ENCODE data around the gene FOXF2. TPM values are rescaled to one million over a fixed set of nuclear protein-coding genes. Genes with fewer than 3 reads are reported as not detected.

Gene FOXF2
- total and polyA plus RNA-seq, 2 of the 13 experiments (the other 11 are each of a cell fraction or from before 2014, with no cell fraction given), result not detected

GRCh38 chr6:1348675-1349074 is 40.7 kb upstream of the FOXF2 start:
- H3K9ac ChIP-seq (ENCODE audit: insufficient read depth, low read depth, low read length), result no peak overlapping the region
- no peaks in the 10 kb centered on the region for H4K20me1 ChIP-seq (ENCODE audit: insufficient read depth, low read length)
- H2AFZ ChIP-seq (ENCODE audit: low read length), result no peak overlapping the region
- H3K4me1 ChIP-seq (ENCODE audit: insufficient read depth, low read length), result no peaks in the 10 kb centered on the region
- in situ Hi-C loops (cut with HindIII; ENCODE audit: extremely low pct_ligation_motif_present, low pct_unique_long_range_greater_than_20kb) (no loop called here), intact Hi-C loops (cut with micrococcal nuclease; ENCODE audit: unreplicated experiment) (no loop called here)
- H3K27ac ChIP-seq (ENCODE audit: extremely low read length, insufficient read depth, low read length), result no peak overlapping the region
- H3K4me3 ChIP-seq (replicated peaks in 1 of 3; ENCODE audit: insufficient read depth in 1 of 3, low read depth in 2 of 3, low read length in 3 of 3), result no peak overlapping the region
- H3K27me3 ChIP-seq (ENCODE audit: control insufficient read depth in 1 of 2, insufficient read depth in 2 of 2, low read length in 2 of 2), result peaks cover 3 to 4% of the 10 kb centered on the region in 2 experiments; a peak in 2 of 5 replicates
- H3K36me3 ChIP-seq (replicated peaks in 1 of 2; ENCODE audit: control insufficient read depth in 1 of 2, insufficient read depth in 2 of 2, low read length in 2 of 2), result no peaks in the 10 kb centered on the region
- no peak for TF ChIP-seq REPIN1 (CRISPR knock-in tag; IDR thresholded peaks at IDR 0.05; ENCODE audit: borderline replicate concordance, low read depth)
- no peak for TF ChIP-seq ZBTB44 (CRISPR knock-in tag; IDR thresholded peaks at IDR 0.05)
- TF ChIP-seq ZNF430 (CRISPR knock-in tag; IDR thresholded peaks at IDR 0.05), result no peak
- no peak for TF ChIP-seq NFE2L2 (IDR thresholded peaks at IDR 0.05; ENCODE audit: low read length)
- TF ChIP-seq SAFB2 (CRISPR knock-in tag; IDR thresholded peaks at IDR 0.05; ENCODE audit: borderline replicate concordance, low read depth), result no peak
- no peak for TF ChIP-seq TCF7 (IDR thresholded peaks at IDR 0.05; ENCODE audit: low read depth)
- no peak for TF ChIP-seq POLR2G (IDR thresholded peaks at IDR 0.05; ENCODE audit: low read depth, low read length)
- TF ChIP-seq SP140L (CRISPR knock-in tag; IDR thresholded peaks at IDR 0.05; ENCODE audit: borderline replicate concordance), result no peak
- ATAC-seq (no peak), DNase-seq (ENCODE audit: low spot score) (no peak), FAIRE-seq (no peak)
- peaks cover 27% of the 10 kb centered on the region for H3K9me3 ChIP-seq (ENCODE audit: low read length)
- H3K79me2 ChIP-seq (ENCODE audit: insufficient read depth, low read length), result no peaks in the 10 kb centered on the region
- BruUV-seq (replicated peaks), result no TSS peak
- CTCF ChIA-PET (ENCODE audit: low intra/inter-chr PET ratio, low total read pairs), result no interaction called here
- POLR2A ChIA-PET, result no interaction called here
- no peak overlapping the region for H3K4me2 ChIP-seq (ENCODE audit: low read depth, low read length)
- 35% methylated on average over 1 of the region's 1 CpG for WGBS (ENCODE audit: low lambda C conversion rate)

GRCh38 chr6:1349655-1350054 is 39.7 kb upstream of the FOXF2 start:
- Histone ChIP-seq H3K79me2 (ENCODE audit: insufficient read depth, low read length) (no peaks in the 10 kb centered on the region), H4K20me1 (ENCODE audit: insufficient read depth, low read length) (no peaks in the 10 kb centered on the region), H3K27me3 (ENCODE audit: control insufficient read depth in 1 of 2, insufficient read depth in 2 of 2, low read length in 2 of 2) (peaks cover 3 to 4% of the 10 kb centered on the region in 2 experiments; a peak in 2 of 5 replicates), H3K9me3 (ENCODE audit: low read length) (peaks cover 17% of the 10 kb centered on the region), H3K4me1 (ENCODE audit: insufficient read depth, low read length) (no peaks in the 10 kb centered on the region), H3K36me3 (replicated peaks in 1 of 2; ENCODE audit: control insufficient read depth in 1 of 2, insufficient read depth in 2 of 2, low read length in 2 of 2) (no peaks in the 10 kb centered on the region), H3K4me2 (ENCODE audit: low read depth, low read length) (no peak overlapping the region), H3K9ac (ENCODE audit: insufficient read depth, low read depth, low read length) (no peak overlapping the region), H3K4me3 (replicated peaks in 1 of 3; ENCODE audit: insufficient read depth in 1 of 3, low read depth in 2 of 3, low read length in 3 of 3) (no peak overlapping the region), H2AFZ (ENCODE audit: low read length) (no peak overlapping the region), H3K27ac (ENCODE audit: extremely low read length, insufficient read depth, low read length) (no peak overlapping the region)
- FAIRE-seq (no peak), DNase-seq (ENCODE audit: low spot score) (no peak), ATAC-seq (no peak)
- CTCF ChIA-PET (ENCODE audit: low intra/inter-chr PET ratio, low total read pairs), result no interaction called here
- BruUV-seq (replicated peaks), result no TSS peak
- POLR2A ChIA-PET, result no interaction called here
- in situ Hi-C loops (cut with HindIII; ENCODE audit: extremely low pct_ligation_motif_present, low pct_unique_long_range_greater_than_20kb), result no loop called here
- 0% methylated on average over 1 of the region's 1 CpG for WGBS (ENCODE audit: low lambda C conversion rate)
- intact Hi-C loops (cut with micrococcal nuclease; ENCODE audit: unreplicated experiment), result no loop called here
- TF ChIP-seq ZBTB43 (CRISPR knock-in tag; conservative IDR thresholded peaks at IDR 0.05), result no peak
- TF ChIP-seq ZNF747 (CRISPR knock-in tag; IDR thresholded peaks at IDR 0.05; ENCODE audit: borderline replicate concordance), result no peak
- TF ChIP-seq KDM5B (CRISPR knock-in tag; IDR thresholded peaks at IDR 0.05; ENCODE audit: borderline replicate concordance), result no peak
- TF ChIP-seq ZBTB4 (CRISPR knock-in tag; IDR thresholded peaks at IDR 0.05; ENCODE audit: borderline replicate concordance), result no peak
- no peak for TF ChIP-seq ZNF562 (CRISPR knock-in tag; IDR thresholded peaks at IDR 0.05; ENCODE audit: borderline replicate concordance)
- no peak for TF ChIP-seq DR1 (CRISPR knock-in tag; IDR thresholded peaks at IDR 0.05)

Data from HepG2 (cell line).